Mesodermal cell (in vitro differentiated cells): ENCODE measurements around the gene CRIP3.

ENCODE experiments used
- H3K27ac ChIP-seq: 2 replicates; pipeline ENCODE4 v1.7.0; 2013; ENCODE audit warnings: mild to moderate bottlenecking, low read depth, low read length, moderate library complexity; ENCODE audit not compliant: severe bottlenecking
- H3K36me3 ChIP-seq: 2 replicates; pipeline ENCODE4 v1.7.1; 2013; ENCODE audit warnings: mild to moderate bottlenecking, low read length, moderate library complexity; ENCODE audit not compliant: control insufficient read depth, insufficient read depth
- H3K4me1 ChIP-seq: one replicate; pipeline ENCODE4 v1.7.1; 2013; ENCODE audit warnings: mild to moderate bottlenecking, low read length; ENCODE audit not compliant: insufficient read depth, control insufficient read depth, poor library complexity, severe bottlenecking
- H3K4me3 ChIP-seq: 2 replicates; pipeline ENCODE4 v1.7.0; 2013; ENCODE audit warnings: low read length, control low read depth, mild to moderate bottlenecking; ENCODE audit not compliant: insufficient read depth, poor library complexity, severe bottlenecking; ENCODE audit errors: extremely low read depth
- H3K9me3 ChIP-seq: 2 replicates; pipeline ENCODE4 v1.7.1; 2013; ENCODE audit warnings: mild to moderate bottlenecking, low read length, moderate library complexity; ENCODE audit not compliant: control insufficient read depth
- WGBS, 2 experiments: methylation state at CpG; one replicate each; pipeline ENCODE4 v1.1.5; 2013; ENCODE audit warnings: missing lambda C conversion rate in 2 of 2; ENCODE audit not compliant: insufficient coverage in 2 of 2; 5-methylcytosine and 5-hydroxymethylcytosine counted together

The CRIP3 gene

DNA sequence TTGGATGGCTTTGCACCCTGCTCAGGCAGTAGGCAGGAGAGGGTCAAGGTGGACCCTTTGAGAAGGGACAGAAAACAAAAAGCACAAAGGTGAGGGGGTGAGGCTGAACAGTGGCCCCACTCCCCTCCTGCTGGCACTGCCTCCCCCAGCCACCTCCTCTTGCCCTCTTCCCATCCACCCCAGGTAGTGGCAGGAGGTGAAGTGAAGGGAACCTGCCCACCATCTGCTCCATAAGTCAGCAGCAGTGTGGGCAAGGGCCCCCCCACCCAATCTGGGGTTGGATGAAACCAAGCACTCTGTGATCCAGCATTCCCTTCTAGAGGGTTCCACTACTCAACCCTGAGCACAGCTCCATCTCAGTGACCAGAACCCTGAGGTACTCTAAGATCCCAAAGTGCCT lies 36.7 kb downstream of the CRIP3 start:
- Histone ChIP-seq H3K9me3 (no peaks in the 10 kb centered on the region), H3K4me1 (peaks cover 25% of the 10 kb centered on the region), H3K36me3 (no peaks in the 10 kb centered on the region), H3K4me3 (no peak overlapping the region), H3K27ac (no peak overlapping the region)

DNA sequence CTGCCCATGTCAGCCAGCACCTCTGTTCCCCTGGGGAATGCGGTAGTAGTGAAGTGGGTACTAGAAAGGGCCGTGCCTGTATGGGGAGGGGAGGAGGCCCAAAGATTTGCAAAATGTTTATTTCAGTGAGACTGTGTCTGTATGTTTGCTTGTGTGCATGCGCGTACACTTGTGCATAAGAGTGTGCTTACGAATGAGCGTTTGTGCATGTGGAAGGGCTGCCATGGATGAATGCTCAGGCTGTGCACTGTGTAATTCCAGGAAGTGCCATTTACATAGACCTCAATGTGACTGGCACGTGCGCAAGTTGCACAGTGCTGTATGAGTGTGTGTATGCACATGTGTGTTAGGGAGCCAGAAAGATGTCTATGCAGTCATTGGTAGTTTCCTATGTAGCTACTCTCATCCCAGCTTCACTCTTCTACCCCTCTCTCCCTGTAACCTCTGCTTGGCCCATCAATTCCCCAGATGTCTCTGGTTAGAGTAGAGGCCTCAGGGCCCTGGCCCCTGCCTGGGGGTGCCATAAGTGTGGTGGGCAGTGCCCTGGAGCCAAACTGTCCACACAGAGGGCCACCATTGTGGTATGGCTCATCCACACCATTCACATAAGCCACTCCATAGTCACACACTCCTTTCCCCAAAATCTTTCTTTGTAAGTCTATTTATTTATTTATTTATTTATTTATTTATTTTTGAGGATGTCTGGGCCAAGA lies 37.4 kb downstream of the CRIP3 start:
- Histone ChIP-seq H3K9me3 (no peaks in the 10 kb centered on the region), H3K4me1 (peaks cover 25% of the 10 kb centered on the region), H3K36me3 (no peaks in the 10 kb centered on the region), H3K27ac (no peak overlapping the region), H3K4me3 (no peak overlapping the region)
- 94% methylated on average over 4 to 8 of the region's 8 CpGs for WGBS, 2 experiments

- Histone ChIP-seq H3K4me1 (peaks cover 14% of the 10 kb centered on the region), H3K36me3 (no peaks in the 10 kb centered on the region), H3K4me3 (no peak overlapping the region), H3K27ac (no peak overlapping the region), H3K9me3 (no peaks in the 10 kb centered on the region)
- WGBS, 2 experiments: 13 to 26% methylated on average over 26 to 37 of the region's 44 CpGs
Measured at GRCh38 chr6:43269273-43270007, 39.2 kb downstream of the CRIP3 start.

- WGBS, 2 experiments: 81 to 100% methylated on average over 7 of the region's 10 CpGs
- Histone ChIP-seq H3K36me3 (no peaks in the 10 kb centered on the region), H3K4me3 (no peak overlapping the region), H3K4me1 (peaks cover 14% of the 10 kb centered on the region), H3K27ac (no peak overlapping the region), H3K9me3 (no peaks in the 10 kb centered on the region)
Measured at GRCh38 chr6:43268782-43269272, 39.8 kb downstream of the CRIP3 start.

- no peak overlapping the region for H3K27ac ChIP-seq
- 91 to 100% methylated on average over 2 to 3 of the region's 3 CpGs for WGBS, 2 experiments
Measured at GRCh38 chr6:43268355-43268700, 40.3 kb downstream of the CRIP3 start.

GRCh38 chr6:43267619-43268354 lies 40.8 kb downstream of the CRIP3 start:
- Histone ChIP-seq H3K4me3 (no peak overlapping the region), H3K36me3 (no peaks in the 10 kb centered on the region), H3K4me1 (peaks cover 14% of the 10 kb centered on the region), H3K27ac (no peak overlapping the region), H3K9me3 (no peaks in the 10 kb centered on the region)
- 21% methylated on average over 6 to 7 of the region's 7 CpGs for WGBS, 2 experiments

More at GRCh38 chr6:43268355-43268700, 40.3 kb downstream of the CRIP3 start:
- peaks cover 14% of the 10 kb centered on the region for H3K4me1 ChIP-seq
- H3K36me3 ChIP-seq: no peaks in the 10 kb centered on the region
- H3K9me3 ChIP-seq: no peaks in the 10 kb centered on the region
- no peak overlapping the region for H3K4me3 ChIP-seq

DNA sequence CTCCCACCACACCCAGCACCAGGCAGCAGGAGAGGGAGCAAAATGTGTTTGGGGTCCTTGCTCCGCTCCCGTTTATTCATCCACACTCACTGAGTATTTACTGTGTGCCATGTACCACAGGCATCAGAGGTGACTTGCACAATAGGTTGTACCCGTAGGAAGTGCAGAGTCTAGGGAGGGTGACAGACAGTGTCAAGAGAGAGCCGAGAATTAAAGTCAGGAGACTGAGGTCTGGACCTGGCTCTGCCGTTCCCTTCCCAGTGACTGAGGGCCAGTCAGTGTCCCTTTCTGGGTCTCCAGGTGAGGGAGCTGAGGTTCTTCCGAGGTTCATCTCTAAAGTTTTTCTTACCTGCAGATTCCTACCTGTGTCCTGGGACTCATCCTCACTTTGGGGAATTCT lies 43.1 kb downstream of the CRIP3 start:
- Histone ChIP-seq H3K27ac (no peak overlapping the region), H3K4me3 (no peak overlapping the region), H3K9me3 (no peaks in the 10 kb centered on the region), H3K4me1 (peaks cover 14% of the 10 kb centered on the region), H3K36me3 (no peaks in the 10 kb centered on the region)
- 69 to 79% methylated on average over 3 to 4 of the region's 6 CpGs for WGBS, 2 experiments

- no peak overlapping the region for H3K27ac ChIP-seq
- no peaks in the 10 kb centered on the region for H3K9me3 ChIP-seq
- WGBS, 2 experiments: 82 to 88% methylated on average over 5 of the region's 5 CpGs
- no peaks in the 10 kb centered on the region for H3K36me3 ChIP-seq
- H3K4me3 ChIP-seq: no peak overlapping the region
- H3K4me1 ChIP-seq: peaks cover 11% of the 10 kb centered on the region
Measured at GRCh38 chr6:43264599-43265145, 44.0 kb downstream of the CRIP3 start.

- Histone ChIP-seq H3K4me1 (peaks cover 9% of the 10 kb centered on the region), H3K9me3 (no peaks in the 10 kb centered on the region), H3K36me3 (no peaks in the 10 kb centered on the region), H3K4me3 (no peak overlapping the region), H3K27ac (no peak overlapping the region)
- WGBS, 2 experiments: 23 to 52% methylated on average over 6 to 8 of the region's 12 CpGs
Measured at GRCh38 chr6:43263314-43264178, 45.1 kb downstream of the CRIP3 start.

GRCh38 chr6:43262780-43263313 lies 45.8 kb downstream of the CRIP3 start:
- Histone ChIP-seq H3K4me1 (peaks cover 3% of the 10 kb centered on the region), H3K36me3 (no peaks in the 10 kb centered on the region), H3K9me3 (no peaks in the 10 kb centered on the region), H3K27ac (no peak overlapping the region), H3K4me3 (no peak overlapping the region)
- 92% methylated on average over 35 to 37 of the region's 39 CpGs for WGBS, 2 experiments
